GM18519 (cell line): ENCODE measurements around the gene RPL10.

Source experiments
- ATAC-seq: cut with Tn5 transposase; IDR thresholded peaks from one replicate; pipeline ENCODE4 v1.9.1; 2021; ENCODE audit warnings: mild to moderate bottlenecking, moderate library complexity; ENCODE audit not compliant: unreplicated experiment, low FRiP score

Gene RPL10

DNA sequence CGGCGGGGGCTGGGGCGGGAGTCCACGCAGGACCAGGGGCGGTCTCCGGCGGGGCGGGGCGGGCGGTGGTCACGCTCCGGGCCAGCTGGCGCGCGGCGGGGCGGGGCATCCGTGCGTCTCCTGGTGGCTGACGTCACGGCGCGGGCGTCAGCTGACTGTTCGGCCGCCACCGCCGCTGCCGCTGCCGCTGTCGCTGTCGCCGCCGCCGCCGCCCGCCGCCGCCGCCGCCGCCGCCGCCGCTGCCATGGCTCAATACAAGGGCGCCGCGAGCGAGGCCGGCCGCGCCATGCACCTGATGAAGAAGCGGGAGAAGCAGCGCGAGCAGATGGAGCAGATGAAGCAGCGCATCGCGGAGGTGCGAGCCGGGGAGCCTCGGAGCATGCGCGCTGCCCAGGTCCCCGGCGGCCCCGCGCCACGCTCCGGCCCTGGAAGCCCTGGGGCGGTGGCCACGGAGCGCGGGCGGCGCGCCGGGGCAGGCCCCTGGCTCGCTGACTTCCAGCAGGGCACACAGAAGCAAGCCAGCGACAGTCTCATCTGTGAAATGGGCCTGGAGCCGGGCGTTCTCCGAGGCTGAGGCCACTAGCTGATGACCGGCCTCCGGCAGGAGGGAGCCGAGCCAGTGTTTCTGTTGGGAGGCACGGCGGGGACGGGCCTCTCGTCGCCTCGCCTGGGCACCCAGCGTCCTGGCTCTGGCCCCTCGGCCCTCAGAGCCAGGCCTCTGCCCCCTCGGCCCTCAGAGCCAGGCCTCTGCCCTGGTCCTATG lies 46.0 kb downstream of the RPL10 start, which contains the start of gene FAM50A:
FAM50A (plus strand) TSS at position 150 of the 763 bp plus-strand sequence; CDS start at position 245, 95 bp downstream.
- ATAC-seq, result no peak

DNA sequence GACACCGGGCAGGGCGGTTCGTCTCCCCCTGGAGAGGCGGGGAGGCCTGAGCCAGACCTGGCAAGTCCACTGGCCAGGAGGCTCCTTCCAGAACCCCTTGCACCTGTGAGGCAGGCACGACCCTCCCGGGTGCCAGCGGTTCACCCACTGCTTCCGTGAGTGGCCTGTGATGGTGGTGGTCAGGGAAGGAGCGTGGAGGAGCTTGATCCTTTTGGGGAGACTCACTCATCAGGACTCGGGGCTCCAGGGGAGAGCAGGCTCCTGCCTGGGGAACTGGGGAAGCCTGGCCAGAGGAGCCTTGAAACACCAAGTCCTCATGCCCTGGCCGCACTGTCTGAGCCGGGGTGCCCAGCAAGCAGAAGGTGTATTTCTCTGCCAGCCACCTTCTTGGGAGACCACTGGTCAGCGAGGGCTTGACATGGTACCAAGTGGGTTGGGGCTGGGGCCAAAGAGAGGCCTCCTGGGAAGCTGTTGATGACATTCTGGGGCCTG lies 46.6 kb downstream of the RPL10 start:
- no peak for ATAC-seq

DNA sequence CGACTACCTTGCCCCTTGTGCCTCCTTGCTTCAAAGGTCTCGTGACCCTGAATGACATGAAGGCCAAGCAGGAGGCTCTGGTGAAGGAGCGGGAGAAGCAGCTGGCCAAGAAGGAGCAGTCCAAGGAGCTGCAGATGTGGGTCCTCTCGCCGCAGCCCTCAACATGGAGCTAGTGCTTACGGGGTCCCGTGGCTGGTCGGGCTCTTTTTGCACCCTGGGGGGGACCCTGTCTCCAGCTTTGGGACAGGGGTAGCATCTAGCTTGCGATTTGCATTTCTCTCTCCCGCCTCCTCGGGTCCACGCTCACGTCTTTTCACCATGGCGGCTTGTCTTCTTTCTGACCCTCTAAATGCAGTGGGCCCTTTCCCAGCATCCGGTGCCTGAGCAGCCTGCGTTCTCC lies 47.6 kb downstream of the RPL10 start:
- no peak for ATAC-seq

DNA sequence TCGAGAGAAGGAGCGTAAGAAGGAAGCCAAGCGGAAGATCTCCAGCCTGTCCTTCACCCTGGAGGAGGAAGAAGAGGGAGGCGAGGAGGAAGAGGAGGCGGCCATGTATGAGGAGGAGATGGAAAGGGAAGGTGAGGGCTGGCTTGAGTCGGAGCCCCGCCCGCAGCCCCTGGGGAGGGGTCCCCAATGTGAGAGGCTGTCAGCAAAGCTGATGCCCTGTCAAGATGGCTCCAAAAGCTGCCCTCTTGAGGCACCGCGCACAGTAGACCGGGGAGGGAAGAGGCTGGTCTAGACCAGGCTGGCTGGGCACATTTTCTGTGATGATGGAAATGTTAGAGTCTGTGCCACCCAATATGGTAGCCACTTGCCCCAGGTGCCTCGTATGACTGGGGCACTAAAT lies 48.3 kb downstream of the RPL10 start:
- no peak for ATAC-seq

DNA sequence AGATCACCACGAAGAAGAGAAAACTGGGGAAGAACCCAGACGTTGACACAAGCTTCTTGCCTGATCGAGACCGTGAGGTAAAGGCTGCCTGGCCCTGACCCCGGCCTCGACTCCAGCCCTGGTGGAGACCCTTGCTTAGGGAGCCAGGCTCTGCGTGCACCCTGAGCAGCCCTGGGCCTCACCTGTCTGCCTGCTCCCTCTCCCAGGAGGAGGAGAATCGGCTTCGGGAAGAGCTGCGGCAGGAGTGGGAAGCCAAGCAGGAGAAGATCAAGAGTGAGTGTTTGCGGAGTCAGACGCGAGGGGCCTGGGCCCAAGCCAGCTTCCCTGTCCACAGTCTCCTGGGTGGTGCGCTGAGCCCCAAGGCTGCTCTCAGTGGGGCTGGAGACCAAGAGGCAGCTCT lies 50.3 kb downstream of the RPL10 start:
- no peak for ATAC-seq

DNA sequence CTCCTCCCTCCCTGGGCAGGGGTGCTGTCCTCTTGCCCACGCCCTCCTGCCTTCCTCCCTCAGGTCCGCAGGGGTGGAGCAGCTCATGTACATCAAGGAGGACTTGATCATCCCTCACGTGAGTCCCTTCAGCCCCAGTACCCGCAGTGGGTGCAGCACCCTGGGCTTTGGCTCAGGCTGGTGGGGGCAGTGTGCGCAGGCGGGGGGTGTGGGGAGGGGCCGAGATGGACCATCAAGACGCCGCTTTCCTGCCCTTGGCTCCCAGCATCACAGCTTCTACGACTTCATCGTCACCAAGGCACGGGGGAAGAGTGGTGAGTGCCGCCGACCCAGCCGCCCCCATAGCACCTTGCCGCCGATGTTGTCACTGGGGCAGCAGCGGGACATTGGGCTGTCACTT lies 51.4 kb downstream of the RPL10 start:
- ATAC-seq, result no peak

DNA sequence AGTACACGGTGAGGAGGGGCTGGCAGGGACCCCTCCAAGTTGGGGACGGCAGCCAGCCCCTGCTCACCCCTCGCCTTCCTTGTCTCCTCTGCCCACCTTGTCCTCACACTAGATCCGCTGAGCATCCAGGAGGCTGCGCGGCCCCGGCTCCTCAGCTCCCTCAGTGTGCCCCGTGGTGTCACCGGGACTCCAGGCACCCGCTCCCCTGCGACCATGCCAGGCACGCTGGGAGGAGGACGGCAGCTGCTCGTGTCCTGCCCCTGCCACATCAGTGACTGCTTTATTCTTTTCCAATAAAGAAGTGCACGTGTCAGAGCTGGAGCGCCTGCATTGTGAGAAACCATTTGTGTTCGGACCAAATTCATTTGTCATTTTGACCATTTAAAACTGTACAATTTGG lies 52.1 kb downstream of the RPL10 start:
- no peak for ATAC-seq
